GM18858 (cell line): ENCODE data around the gene ATPAF1.
"Not testable (repeated sequence)": the region's sequence is repeated elsewhere in the genome, so short reads cannot be mapped to it uniquely, and the experiment has no call there.

Experiments
- ATAC-seq: cut with Tn5 transposase; IDR thresholded peaks from one replicate; pipeline ENCODE4 v1.9.1; 2021; ENCODE audit not compliant: unreplicated experiment

ATPAF1 gene, protein sequence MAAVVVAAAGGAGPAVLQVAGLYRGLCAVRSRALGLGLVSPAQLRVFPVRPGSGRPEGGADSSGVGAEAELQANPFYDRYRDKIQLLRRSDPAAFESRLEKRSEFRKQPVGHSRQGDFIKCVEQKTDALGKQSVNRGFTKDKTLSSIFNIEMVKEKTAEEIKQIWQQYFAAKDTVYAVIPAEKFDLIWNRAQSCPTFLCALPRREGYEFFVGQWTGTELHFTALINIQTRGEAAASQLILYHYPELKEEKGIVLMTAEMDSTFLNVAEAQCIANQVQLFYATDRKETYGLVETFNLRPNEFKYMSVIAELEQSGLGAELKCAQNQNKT

DNA sequence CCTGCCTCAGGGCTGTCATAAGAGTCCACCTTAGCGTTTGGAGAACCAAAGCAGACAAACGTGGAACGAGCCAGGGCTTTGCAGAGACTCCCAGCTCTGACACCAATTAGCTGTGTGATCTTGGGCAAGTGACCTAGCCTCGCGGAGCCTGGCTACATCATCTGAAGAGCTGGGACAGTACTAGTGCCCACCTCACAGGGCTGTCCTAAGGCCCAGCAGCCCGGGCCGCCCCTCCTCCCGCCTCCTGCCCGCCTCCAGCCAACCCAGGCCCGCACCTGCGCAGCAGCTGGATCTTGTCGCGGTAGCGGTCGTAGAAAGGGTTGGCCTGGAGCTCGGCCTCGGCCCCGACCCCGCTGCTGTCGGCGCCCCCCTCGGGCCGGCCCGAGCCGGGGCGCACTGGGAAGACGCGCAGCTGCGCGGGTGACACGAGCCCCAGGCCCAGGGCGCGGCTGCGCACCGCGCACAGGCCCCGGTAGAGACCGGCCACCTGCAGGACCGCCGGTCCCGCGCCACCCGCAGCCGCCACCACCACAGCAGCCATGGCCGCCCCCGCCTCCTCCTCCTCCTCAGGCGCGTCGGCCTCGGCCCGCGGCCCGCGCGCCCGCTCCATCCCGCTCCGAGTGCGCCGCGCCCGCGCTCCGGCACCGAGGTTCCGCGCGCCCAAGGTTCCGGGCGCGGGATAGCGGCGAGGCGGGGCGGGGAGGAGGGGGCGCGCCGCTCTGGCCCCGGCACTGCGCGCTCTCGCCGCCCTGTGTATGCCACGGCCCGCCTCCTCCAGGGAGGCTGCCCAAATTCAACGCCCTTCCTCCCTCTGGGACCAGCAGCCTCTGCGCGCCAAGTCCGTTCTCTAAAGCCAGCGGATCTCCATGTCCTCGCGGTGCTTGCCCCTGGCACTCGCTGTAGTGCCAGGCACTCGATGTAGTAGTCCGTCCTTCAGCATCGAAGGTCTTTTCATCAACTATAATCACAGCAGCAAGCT, at the start of gene ATPAF1:
Gene ATPAF1, minus strand, starts transcription at position 583 of the 979 bp plus-strand sequence. Its CDS starts 42 bp downstream, at position 541.
- ATAC-seq: peak; percentile 58

DNA sequence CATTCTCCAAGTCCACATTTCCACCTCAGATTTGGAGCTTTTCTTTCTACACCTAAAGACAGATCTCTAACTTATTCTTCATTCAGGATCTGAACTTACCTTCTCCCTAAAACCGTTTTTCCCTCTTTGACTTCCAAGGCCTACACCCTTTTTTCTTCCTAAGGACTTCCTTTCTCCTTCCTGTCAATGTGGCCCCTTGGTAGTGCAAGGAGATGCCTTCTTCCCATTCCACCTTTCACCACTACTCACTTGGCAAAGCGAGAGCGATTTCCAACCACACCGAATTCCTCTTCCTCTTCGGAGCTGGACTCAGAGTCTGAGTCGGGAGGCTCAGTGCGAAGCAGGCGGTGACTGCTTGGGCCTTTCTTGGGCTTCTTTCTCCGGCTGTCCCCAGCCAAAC, 49.5 kb upstream of the ATPAF1 start:
- ATAC-seq: no peak

DNA sequence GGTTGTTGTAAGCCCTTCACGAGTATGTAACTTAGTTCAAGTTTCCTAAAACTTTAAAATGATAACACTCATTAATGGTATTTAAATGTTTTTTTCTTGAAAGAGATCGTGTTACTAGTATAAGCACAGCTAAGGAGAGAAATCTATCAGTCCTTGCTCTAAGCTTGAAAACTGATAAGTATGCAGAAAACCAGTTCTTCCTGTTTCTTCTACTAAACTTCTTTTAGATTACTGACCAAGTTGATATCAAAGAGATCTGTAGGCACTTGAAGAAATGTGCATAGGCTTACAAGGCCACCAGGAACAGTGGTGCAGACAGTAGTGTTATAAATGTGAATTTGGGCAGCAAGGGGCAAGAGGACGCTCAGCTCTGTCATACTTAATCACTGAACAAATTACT, 46.8 kb upstream of the ATPAF1 start:
- no peak for ATAC-seq

DNA sequence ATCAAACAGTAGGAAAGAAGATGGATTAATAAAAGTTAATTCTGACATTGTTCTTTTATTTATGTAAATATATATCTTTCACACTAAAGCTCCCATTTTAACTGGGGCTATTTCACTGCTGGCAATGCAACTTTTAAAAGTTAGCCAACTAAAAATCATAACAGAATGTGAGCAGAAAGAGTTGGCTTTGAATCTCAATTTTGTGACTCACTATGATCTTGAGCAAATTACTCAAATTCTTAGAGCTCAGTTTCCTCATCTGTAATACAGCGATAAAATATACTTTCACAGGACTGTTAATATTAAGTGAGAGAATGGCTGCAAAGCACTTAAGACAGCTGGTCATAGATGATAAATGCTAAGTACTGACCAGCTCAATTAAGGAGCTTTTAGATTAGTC, 40.0 kb upstream of the ATPAF1 start:
- no peak for ATAC-seq

DNA sequence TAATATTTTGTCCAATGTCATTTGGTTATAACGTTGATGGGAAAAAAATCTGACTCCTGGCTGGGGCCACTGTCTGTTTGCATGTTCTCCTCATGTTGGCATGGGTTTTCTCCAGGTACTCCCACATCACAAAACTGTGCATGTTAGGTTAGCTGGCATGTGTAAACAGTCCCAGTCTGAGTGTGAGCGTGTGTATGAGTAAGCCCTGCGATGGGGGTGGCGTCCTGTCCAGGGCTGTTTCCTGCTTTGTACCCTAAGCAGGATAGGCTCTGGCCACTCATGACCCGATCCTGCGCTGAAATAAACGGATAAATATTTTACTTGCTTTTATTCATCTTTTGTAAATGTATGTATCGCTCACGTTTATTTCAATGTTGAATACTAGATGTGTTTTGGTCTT, 37.2 kb upstream of the ATPAF1 start:
- ATAC-seq: no peak

DNA sequence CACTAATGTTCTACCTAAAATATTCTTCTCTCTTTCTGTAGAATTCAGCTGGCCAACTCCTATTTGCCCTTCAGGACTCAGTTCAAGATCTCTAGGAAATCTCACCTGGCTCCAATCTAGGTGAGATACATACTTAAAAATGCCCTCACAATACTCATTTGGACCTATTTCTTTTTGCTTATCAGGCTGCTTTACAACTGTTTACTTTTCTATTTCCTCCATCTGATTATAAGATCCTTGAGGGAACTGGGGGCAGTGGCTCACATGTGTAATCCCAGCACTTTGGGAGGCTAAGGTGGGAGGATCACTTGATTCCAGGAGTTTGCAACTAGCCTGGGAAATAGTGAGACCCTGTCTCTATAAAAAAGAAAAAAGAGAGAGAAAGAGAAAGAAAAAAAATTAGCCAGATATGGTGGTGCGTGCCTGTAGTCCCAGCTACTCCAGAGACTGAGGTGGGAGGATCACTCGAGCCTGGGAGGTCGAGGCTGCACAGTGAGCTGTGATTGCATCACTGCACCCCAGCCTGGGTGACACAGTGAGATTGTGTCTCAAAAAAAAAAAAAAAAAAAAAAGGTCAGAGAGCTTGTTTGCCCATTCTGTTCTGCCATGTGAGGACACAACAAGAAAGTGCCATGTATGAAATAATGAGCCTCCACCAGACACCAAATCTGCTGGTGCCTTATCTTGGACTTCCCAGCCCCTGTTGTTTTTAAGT, 35.9 kb upstream of the ATPAF1 start:
- ATAC-seq: no peak

DNA sequence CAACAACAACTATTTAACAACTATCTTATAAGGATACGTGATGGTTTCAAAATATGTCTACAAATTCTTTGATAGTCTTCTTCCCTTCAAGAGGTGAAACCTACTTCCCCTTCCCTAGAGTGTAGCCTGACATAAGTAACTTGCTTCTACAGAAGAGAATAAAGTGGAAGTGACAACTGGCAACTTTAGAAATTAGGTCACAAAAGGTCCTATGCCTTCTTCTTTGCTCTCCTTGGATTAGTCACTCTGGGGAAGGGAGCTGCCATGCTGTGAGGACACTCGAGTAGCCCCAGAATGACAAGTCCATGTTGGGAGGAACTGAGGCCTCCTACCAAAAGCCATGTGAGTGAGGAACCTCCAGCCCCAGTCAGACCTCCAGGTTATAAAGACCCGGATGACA, 31.5 kb upstream of the ATPAF1 start:
- no peak for ATAC-seq

DNA sequence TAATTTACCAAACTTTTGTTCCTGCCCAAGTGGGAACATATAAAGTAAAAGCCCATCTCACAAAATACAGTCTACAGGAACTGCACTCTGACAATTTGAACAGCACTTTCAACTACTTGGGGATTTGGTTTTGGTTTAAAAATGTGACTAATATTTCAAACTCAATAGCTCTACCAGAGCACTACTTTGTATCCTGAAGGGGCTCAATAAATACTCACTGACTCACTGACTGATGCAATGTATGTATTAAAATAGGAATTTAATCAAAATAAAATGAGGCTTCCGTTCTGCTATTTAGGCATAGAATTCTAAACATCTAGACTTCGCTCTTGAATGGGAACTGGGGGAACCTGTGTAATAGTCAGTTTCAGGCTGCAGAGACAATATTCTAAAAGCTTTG, 28.9 kb upstream of the ATPAF1 start:
- ATAC-seq: no peak

DNA sequence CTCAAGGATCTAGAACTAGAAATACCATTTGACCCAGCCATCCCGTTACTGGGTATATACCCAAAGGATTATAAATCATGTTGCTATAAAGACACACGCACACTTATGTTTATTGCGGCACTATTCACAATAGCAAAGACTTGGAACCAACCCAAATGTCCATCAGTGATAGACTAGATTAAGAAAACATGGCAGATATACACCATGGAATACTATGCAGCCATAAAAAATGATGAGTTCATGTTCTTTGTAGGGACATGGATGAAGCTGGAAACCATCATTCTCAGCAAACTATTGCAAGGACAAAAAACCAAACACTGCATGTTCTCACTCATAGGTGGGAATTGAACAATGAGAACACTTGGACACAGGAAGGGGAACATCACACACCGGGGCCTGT, 26.5 kb upstream of the ATPAF1 start:
- not testable (repeated sequence) for ATAC-seq

DNA sequence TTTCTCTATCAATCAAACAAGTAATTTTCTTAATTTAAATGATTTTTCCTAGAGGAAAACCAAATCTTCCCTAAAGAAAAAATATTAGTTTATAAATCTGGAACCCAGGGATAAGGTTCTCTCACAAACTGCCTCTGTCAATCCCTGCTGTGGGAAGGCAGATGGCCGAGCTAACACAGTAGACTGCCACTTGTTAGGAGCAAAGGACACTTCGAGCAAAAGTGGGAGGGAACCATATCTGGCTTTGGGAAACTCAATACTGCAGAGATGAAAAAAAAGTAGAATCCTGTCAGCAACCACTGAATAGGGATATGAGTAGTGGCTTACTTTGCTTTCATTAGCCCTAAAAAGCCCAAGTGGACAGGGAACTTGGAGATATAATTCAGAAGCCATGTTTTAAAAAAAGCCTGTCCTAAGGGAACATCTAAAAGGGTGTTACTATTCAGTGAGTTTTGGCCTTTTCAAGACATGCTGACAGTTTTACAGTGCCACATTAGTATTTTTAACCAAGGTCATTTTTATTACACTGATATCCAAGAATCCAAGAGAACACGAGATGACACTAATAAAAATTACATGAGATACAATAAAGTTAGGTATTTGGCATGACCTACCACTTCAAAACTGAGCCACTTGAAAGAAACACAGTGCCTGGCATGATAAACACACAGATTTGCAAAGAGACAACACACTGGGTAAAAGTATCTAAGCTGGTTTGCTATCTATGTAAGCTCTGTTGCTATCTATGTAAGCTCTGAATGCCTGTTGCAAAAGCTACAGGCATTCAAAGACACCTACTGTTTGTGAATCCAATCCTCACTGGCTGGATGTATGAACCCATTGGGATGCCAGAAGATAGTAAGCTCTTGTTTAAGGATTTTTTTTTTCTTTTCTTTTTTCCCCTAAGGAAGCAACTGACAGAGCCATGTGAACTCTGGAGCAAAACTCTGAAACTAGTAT, 24.9 kb upstream of the ATPAF1 start:
- no peak for ATAC-seq

DNA sequence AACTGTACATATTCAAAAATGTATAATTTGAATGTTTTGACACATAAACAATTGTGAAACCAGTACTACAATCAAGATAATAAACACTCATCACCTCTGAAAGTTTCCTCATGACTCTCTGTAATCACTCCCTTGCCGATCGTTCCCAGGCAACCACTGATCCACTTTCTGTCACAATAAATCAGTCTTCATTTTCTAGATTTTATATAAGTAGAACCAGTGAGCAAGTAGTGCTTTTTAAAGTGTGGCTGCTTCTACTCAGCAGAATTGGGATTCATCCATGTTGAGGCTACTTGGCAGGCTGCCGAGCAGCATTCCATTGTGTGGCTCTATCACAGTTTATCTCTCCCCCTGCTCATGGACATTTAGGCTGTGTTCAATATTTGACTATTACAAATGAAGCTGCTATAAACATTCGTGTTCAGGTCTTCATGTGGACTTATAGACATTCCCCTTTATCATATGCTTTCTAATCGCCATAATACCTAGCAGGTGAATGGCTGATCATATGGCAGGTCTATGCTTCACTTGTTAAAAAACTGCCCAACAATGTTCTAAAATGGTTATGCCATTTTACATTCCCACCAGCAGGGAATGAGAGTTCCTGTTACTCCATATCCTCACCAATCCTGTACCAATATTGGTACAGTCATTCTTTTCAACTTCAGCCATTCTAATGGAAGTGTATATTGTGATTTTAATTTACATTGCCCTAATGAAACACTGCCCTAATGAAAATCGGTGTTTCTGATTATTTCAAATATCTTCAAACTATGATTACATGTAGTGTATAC, 24.0 kb upstream of the ATPAF1 start:
- no peak for ATAC-seq

DNA sequence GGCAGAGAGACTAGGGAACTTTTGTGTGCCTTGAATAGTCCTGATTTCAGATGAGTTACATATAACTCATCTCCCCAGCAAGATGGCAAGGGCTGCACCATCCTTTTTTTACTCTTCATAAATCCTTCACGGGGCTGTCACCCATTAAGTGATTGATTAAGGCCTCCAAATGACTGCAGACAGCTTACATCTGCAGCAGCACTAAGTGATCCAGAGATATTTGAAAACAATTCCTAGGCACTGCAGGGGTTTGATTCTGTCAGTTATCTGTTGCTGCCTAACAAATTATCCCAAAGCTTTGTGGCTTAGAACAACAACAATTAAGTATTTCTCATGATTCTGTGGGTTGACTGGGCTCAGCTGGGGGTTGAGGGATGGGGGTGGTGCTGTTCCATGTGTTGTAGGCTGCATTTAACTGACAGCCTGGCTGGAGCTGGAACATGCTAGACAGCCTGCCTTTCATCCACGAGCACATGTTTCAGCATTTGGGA, 22.8 kb upstream of the ATPAF1 start:
- ATAC-seq: no peak

DNA sequence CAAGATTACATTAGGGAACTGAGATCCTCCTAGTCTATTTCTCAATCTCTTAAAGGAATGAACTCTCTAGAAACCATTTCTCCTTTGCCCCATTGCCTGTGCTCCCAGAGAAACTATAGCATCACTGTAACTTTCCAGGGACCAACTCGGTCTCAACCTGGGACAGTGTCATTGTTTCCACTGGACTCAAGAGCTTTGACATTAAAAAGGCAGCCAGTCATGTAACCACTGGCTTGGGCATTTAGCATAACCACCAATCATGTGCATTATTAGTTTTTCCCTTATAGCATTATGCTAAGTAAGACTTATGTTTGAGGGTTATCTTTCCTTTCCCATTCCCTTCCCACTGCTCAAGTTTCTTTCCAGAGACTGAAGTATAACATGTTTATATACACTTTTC, 21.7 kb upstream of the ATPAF1 start:
- no peak for ATAC-seq

DNA sequence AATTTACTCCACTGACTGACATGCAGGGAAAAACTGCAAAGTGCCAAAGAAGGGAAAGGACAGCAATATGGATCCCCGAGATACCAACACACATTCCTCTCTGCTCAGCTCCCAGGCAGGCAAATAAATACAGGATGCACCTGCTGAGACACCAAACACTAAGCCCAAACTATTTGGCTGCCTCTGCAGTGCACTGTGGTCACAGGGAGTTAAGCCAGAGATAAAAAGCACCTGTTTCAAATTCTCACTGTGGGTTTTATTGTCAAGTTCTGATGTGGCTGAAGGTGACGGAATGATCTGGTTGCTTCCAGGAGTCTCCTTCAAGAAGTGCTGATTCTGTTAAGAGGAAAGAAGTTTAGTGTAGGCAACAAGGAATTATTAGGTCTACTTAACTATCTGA, 21.2 kb upstream of the ATPAF1 start:
- ATAC-seq: no peak

DNA sequence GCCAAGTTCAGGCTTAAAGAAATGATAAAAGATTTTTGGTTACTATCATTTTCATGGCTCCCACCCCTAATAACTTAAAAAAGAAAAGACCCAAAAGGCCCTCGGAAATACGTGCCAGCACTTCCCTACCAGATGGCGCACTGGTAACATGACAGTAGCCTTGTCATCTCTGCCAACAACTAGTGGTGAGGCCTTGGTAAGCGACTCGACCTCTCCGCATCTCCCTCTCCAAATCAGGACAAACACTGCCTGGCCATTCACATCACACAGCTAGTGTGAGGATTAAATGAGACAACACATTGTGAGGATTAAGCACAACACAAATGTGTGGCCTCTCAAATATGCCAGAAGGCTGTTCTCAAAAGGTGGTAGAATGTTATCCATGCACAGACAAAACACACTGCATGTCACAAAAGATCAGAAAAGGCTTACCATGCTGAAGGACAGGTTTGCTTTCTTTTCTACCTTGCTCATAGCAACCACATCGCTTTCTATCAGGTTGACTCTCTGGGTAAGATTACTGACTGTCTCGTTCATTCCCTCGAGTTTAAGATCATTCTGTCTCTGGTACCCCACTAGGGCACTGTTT, 19.9 kb upstream of the ATPAF1 start:
- no peak for ATAC-seq

DNA sequence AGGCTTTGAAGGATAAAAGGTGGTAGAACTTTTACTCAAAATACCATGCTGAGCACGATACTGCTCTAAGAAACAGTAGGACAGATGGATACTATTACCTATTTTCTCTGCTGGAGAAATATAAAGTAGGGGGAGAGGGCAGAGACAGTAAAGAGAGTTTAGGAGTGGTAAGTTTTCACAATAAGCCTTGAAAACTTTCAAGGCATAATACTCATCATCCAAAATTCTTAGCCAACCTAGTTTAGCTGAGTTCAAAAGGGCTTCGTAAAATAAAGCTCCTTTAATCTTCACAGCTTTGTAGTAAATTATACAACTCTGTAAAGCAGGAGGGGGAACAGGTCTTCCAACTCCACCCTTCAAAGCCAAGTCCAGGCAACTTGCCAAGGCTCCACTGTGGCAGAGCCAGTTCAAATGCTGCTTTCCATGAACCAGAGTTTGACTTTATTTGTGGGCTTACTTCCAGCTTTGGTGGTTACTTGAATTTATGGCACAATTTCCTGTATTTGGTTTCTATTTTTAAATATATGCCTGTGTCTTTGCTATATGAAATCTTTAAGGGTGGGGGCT, 19.0 kb upstream of the ATPAF1 start:
- ATAC-seq: no peak

DNA sequence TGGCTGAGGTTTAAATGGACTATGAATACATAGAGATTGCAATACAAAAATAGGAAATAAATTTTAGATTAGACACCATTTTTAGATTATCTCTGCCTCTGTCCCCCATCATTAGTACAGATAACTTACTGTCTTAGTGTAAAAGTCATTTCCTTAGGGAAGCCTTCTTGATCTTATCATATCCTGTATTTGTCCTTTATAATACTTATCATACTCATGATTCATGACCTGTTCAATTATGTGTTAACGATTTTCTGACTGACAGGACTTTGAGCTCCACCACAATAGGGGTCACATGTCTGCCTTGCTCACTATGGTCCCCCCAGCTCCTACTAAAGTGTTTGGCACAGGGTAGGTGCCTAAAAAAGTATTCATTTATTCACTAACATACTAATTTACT, 18.1 kb upstream of the ATPAF1 start:
- no peak for ATAC-seq

DNA sequence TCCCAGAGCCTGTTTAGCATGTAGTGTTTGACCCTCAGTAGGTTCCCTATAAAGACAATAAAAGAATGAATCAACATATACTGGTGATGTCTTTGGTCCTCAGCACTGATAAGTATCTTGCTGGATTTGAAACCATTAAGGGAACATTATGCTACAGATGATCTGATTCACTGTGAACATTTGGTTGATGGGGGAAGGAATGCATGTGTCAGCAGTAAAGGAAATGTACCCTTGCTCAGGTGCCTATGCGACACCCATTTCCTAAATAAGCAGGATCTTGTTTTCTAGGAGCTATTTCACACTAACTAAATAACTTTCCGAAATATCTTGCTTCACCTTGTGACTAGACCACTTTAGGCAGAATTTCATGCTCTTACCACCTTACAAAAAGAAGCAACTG, 16.5 kb upstream of the ATPAF1 start:
- ATAC-seq: no peak

DNA sequence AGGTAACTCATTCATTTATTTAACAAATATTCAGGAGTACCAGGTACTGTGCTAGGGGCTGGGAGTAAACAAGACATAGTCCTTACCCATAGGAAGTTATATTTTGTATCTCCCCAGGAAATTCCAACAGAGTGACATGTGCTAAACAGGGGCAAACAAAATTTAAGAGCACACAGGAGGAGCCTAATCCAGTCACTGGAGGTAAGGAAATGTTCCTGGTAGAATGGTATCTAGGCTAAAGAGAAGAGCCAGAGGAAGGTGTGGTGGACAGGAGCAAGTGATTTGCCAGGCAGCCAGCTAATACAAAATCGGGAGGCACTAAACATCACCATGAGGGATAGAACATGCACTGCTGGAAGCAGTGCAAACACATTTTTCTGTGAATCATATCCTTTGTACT, 13.9 kb upstream of the ATPAF1 start:
- ATAC-seq: no peak
